HG02885 (cell line): ENCODE measurements around the gene INF2.

ENCODE experiments used
- ATAC-seq: cut with Tn5 transposase; IDR thresholded peaks from one replicate; pipeline ENCODE4 v1.9.1; 2021; ENCODE audit warnings: mild to moderate bottlenecking; ENCODE audit not compliant: unreplicated experiment, poor library complexity

The INF2 gene

GRCh38 chr14:104687601-104688504, 1.6 kb upstream of the INF2 start:
- ATAC-seq, result no peak

GRCh38 chr14:104688505-104689108, 811 bp upstream of the INF2 start:
- no peak for ATAC-seq

GRCh38 chr14:104689881-104690711, 678 bp downstream of the INF2 start:
- ATAC-seq, result peak; percentile 7

GRCh38 chr14:104690861-104691455, 1.5 kb downstream of the INF2 start:
- ATAC-seq, result no peak

GRCh38 chr14:104691546-104692260, 2.3 kb downstream of the INF2 start:
- no peak for ATAC-seq

- no peak for ATAC-seq
Measured at GRCh38 chr14:104692261-104692938, 3.0 kb downstream of the INF2 start.

GRCh38 chr14:104692939-104693315, 3.5 kb downstream of the INF2 start:
- no peak for ATAC-seq

GRCh38 chr14:104693482-104694431, 4.3 kb downstream of the INF2 start:
- no peak for ATAC-seq

- no peak for ATAC-seq
Measured at GRCh38 chr14:104694475-104694950, 5.1 kb downstream of the INF2 start.

GRCh38 chr14:104694991-104695659, 5.7 kb downstream of the INF2 start:
- no peak for ATAC-seq

- no peak for ATAC-seq
Measured at GRCh38 chr14:104695660-104696000, 6.2 kb downstream of the INF2 start.

- no peak for ATAC-seq
Measured at GRCh38 chr14:104696671-104697316, 7.4 kb downstream of the INF2 start.

- no peak for ATAC-seq
Measured at GRCh38 chr14:104697317-104697703, 7.9 kb downstream of the INF2 start.

- ATAC-seq, result no peak
Measured at GRCh38 chr14:104697892-104698583, 8.6 kb downstream of the INF2 start.

- no peak for ATAC-seq
Measured at GRCh38 chr14:104698688-104699425, 9.4 kb downstream of the INF2 start.

GRCh38 chr14:104699426-104699748, 10.0 kb downstream of the INF2 start:
- ATAC-seq, result no peak
